ENCODE measurements around the gene MINDY2. TPM values are rescaled to one million over a fixed set of nuclear protein-coding genes. Genes with fewer than 3 reads are reported as not detected.

Gene MINDY2
- total RNA-seq, 1 experiment from 2014 or later = 29.9 TPM

GRCh38 chr15:58898150-58898680, 127.1 kb downstream of the MINDY2 start:
- CTCF ChIA-PET = no interaction called here
- H3K4me1 Mint-ChIP-seq = no peaks in the 10 kb centered on the region
- no peak for DNase-seq (ENCODE audit: low spot score)
- H3K27ac Mint-ChIP-seq = no peak overlapping the region
- no peak for TF ChIP-seq PRRX2 (CRISPR knock-in tag; IDR thresholded peaks at IDR 0.05)
- no peak for TF ChIP-seq EMX1 (CRISPR knock-in tag; IDR thresholded peaks at IDR 0.05)
- no peak for TF ChIP-seq ZNF232 (CRISPR knock-in tag; IDR thresholded peaks at IDR 0.05)
- no peak for TF ChIP-seq ZBTB43 (CRISPR knock-in tag; IDR thresholded peaks at IDR 0.05)
- TF ChIP-seq, protein P1, sequence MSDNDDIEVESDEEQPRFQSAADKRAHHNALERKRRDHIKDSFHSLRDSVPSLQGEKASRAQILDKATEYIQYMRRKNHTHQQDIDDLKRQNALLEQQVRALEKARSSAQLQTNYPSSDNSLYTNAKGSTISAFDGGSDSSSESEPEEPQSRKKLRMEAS (CRISPR knock-in tag; IDR thresholded peaks at IDR 0.05) = no peak
- TF ChIP-seq, protein P2, sequence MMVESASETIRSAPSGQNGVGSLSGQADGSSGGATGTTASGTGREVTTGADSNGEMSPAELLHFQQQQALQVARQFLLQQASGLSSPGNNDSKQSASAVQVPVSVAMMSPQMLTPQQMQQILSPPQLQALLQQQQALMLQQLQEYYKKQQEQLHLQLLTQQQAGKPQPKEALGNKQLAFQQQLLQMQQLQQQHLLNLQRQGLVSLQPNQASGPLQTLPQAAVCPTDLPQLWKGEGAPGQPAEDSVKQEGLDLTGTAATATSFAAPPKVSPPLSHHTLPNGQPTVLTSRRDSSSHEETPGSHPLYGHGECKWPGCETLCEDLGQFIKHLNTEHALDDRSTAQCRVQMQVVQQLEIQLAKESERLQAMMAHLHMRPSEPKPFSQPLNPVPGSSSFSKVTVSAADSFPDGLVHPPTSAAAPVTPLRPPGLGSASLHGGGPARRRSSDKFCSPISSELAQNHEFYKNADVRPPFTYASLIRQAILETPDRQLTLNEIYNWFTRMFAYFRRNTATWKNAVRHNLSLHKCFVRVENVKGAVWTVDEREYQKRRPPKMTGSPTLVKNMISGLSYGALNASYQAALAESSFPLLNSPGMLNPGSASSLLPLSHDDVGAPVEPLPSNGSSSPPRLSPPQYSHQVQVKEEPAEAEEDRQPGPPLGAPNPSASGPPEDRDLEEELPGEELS (CRISPR knock-in tag; IDR thresholded peaks at IDR 0.05) = no peak
- no peak for TF ChIP-seq TCF7 (CRISPR knock-in tag; IDR thresholded peaks at IDR 0.05; ENCODE audit: low read depth)
- no peak for TF ChIP-seq NR3C1 (CRISPR knock-in tag; conservative IDR thresholded peaks at IDR 0.05; ENCODE audit: low read depth)
- TF ChIP-seq AFF4 (CRISPR knock-in tag; IDR thresholded peaks at IDR 0.05; ENCODE audit: borderline replicate concordance) = no peak
- TF ChIP-seq TEAD4 (CRISPR knock-in tag; IDR thresholded peaks at IDR 0.05) = no peak
- TF ChIP-seq JAZF1 (CRISPR knock-in tag; IDR thresholded peaks at IDR 0.05) = no peak
- no peak for TF ChIP-seq ETV6 (CRISPR knock-in tag; IDR thresholded peaks at IDR 0.05)
- TF ChIP-seq STAT6 (CRISPR knock-in tag; conservative IDR thresholded peaks at IDR 0.05; ENCODE audit: low read depth) = no peak
- no peak for TF ChIP-seq MXD4 (CRISPR knock-in tag; IDR thresholded peaks at IDR 0.05; ENCODE audit: borderline replicate concordance)
- TF ChIP-seq ZNF263 (CRISPR knock-in tag; IDR thresholded peaks at IDR 0.05; ENCODE audit: low read depth) = no peak
- no peak for TF ChIP-seq MYBL2 (CRISPR knock-in tag; IDR thresholded peaks at IDR 0.05)
- no peaks in the 10 kb centered on the region for H3K9me3 Mint-ChIP-seq
- POLR2A ChIA-PET = no interaction called here
- no peaks in the 10 kb centered on the region for H3K27me3 Mint-ChIP-seq (ENCODE audit: low read depth)
- no peak overlapping the region for H3K4me3 Mint-ChIP-seq
- H3K36me3 Mint-ChIP-seq = peaks cover 68% of the 10 kb centered on the region
- ATAC-seq = no peak

DNA sequence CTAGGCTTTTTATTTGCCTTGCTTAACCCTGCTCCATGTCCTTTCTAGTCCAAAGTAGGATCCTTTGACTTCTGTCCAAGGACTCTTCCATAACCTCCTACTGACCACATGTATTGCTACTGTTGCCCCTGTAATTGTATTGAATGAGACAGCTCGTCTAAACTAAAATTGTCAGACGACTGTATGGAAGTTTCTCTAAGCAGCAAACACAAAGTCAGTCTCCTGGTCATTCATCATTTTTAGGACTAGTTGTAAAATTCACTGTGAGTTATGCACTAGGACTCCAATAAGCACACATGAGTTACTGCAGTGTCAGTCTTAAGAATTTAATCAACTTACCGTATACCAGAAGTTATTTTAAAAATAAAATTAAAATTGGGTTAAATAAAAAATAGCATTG, 129.5 kb downstream of the MINDY2 start:
- CTCF ChIA-PET = no interaction called here
- no peaks in the 10 kb centered on the region for H3K4me1 Mint-ChIP-seq
- peak overlapping the region; percentile 9; the same call in 1 of the 2 replicates for H3K27ac Mint-ChIP-seq
- no peak overlapping the region for H3K4me3 Mint-ChIP-seq
- DNase-seq (ENCODE audit: low spot score) = no peak
- ATAC-seq = no peak
- H3K9me3 Mint-ChIP-seq = no peaks in the 10 kb centered on the region
- H3K36me3 Mint-ChIP-seq = peaks cover 53% of the 10 kb centered on the region
- no peaks in the 10 kb centered on the region for H3K27me3 Mint-ChIP-seq (ENCODE audit: low read depth)
- POLR2A ChIA-PET = interaction anchor here (0.6 kb wide), 1 partner anchor 171 kb away, joined by 5 read pairs; no protein-coding TSS in a partner anchor
- no peak for TF ChIP-seq MYBL2 (CRISPR knock-in tag; IDR thresholded peaks at IDR 0.05)
- no peak for TF ChIP-seq NR2C2 (CRISPR knock-in tag; IDR thresholded peaks at IDR 0.05)
- no peak for TF ChIP-seq JUN (CRISPR knock-in tag; IDR thresholded peaks at IDR 0.05)
- TF ChIP-seq AR (CRISPR knock-in tag; IDR thresholded peaks at IDR 0.05) = no peak

All from WTC11 (cell line).